ENCODE measurements around the gene NBEA.
A peak's percentile ranks its signal among the peaks of the same experiment; 100 is the strongest.
"Not testable (repeated sequence)": the region's sequence is repeated elsewhere in the genome, so short reads cannot be mapped to it uniquely, and the experiment has no call there.

NBEA gene

GRCh38 chr13:35092251-35092650 is 150.2 kb downstream of the NBEA start:
- no peak for DNase-seq (ENCODE audit: low spot score)

GRCh38 chr13:35092751-35093150 is 150.7 kb downstream of the NBEA start:
- DNase-seq (ENCODE audit: low spot score) = no peak

GRCh38 chr13:35093356-35093755 is 151.3 kb downstream of the NBEA start:
- DNase-seq (ENCODE audit: low spot score) = no peak

- not testable (repeated sequence) for DNase-seq (ENCODE audit: low spot score)
Observed at GRCh38 chr13:35106771-35107170, 164.7 kb downstream of the NBEA start.

GRCh38 chr13:35107535-35107934 is 165.5 kb downstream of the NBEA start:
- DNase-seq (ENCODE audit: low spot score) = no peak

- not testable (repeated sequence) for DNase-seq (ENCODE audit: low spot score)
Observed at GRCh38 chr13:35113612-35114011, 171.5 kb downstream of the NBEA start.

GRCh38 chr13:35127466-35127865 is 185.4 kb downstream of the NBEA start:
- DNase-seq (ENCODE audit: low spot score) = no peak

GRCh38 chr13:35129500-35129899 is 187.4 kb downstream of the NBEA start:
- DNase-seq (ENCODE audit: low spot score) = no peak

GRCh38 chr13:35131471-35131870 is 189.4 kb downstream of the NBEA start:
- DNase-seq (ENCODE audit: low spot score) = no peak

- no peak for DNase-seq (ENCODE audit: low spot score)
Observed at GRCh38 chr13:35136585-35136984, 194.5 kb downstream of the NBEA start.

GRCh38 chr13:35139591-35139990 is 197.5 kb downstream of the NBEA start:
- DNase-seq (ENCODE audit: low spot score) = no peak

- no peak for DNase-seq (ENCODE audit: low spot score)
Observed at GRCh38 chr13:35140321-35140720, 198.3 kb downstream of the NBEA start.

- no peak for DNase-seq (ENCODE audit: low spot score)
Observed at GRCh38 chr13:35140831-35141230, 198.8 kb downstream of the NBEA start.

GRCh38 chr13:35143123-35143522 is 201.1 kb downstream of the NBEA start:
- DNase-seq (ENCODE audit: low spot score) = no peak

- peak; percentile 58 for DNase-seq (ENCODE audit: low spot score)
Observed at GRCh38 chr13:35144166-35144890, 202.3 kb downstream of the NBEA start.

GRCh38 chr13:35146686-35147085 is 204.6 kb downstream of the NBEA start:
- DNase-seq (ENCODE audit: low spot score) = no peak

GRCh38 chr13:35157143-35157755 is 215.2 kb downstream of the NBEA start:
- peak; percentile 79 for DNase-seq (ENCODE audit: low spot score)

GRCh38 chr13:35159041-35159440 is 217.0 kb downstream of the NBEA start:
- DNase-seq (ENCODE audit: low spot score) = no peak

- DNase-seq (ENCODE audit: low spot score) = no peak
Observed at GRCh38 chr13:35160896-35161295, 218.8 kb downstream of the NBEA start.

GRCh38 chr13:35162420-35162819 is 220.3 kb downstream of the NBEA start:
- no peak for DNase-seq (ENCODE audit: low spot score)

GRCh38 chr13:35163674-35164073 is 221.6 kb downstream of the NBEA start:
- DNase-seq (ENCODE audit: low spot score) = no peak

GRCh38 chr13:35164324-35164932 is 222.4 kb downstream of the NBEA start:
- DNase-seq (ENCODE audit: low spot score) = peak; percentile 68

- no peak for DNase-seq (ENCODE audit: low spot score)
Observed at GRCh38 chr13:35165205-35165604, 223.1 kb downstream of the NBEA start.
